Limb (tissue), 2 donors: ENCODE results near the gene ULK2.
"Not testable (repeated sequence)": the region's sequence is repeated elsewhere in the genome, so short reads cannot be mapped to it uniquely, and the experiment has no call there.

Experiments used
- DNase-seq, 2 donors: peaks; one replicate each; pipeline ENCODE4 v3.0.0-alpha.2; 2016; ENCODE audit errors: extremely low spot score in 2 of 2

Gene ULK2

DNA sequence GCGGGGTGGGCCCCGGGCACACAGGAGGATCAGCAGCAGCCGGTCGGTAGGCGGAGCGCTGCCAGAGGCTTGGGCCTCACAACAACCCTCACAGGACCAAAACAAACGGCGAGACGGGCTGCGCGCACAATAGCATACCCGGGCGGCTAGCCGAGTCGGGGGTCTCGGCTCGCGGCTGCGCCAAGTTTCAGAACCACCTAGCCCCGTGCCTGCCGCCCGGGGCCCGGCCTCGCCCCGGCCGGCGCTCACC lies 732 bp downstream of the ULK2 start:
- peak; percentile 40 to 83 for DNase-seq

DNA sequence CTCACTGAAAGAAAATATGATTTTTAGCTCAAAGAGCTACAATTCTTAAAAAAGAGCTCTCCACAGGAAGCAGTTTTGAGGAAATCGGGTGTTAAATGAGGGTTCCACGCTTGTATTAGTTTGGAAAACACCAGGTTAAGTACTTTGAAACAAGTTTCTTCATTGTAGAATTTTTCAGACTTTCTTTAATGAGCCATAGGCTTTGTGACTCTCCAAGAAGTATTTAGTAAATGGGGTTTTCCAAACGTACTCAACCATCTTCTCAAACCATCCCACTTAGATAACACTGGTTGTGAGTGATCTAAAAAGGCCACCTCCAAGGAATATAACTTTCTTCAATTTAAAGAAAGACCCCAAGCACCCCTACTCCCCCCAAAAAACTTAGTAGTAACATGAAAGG lies 2.7 kb downstream of the ULK2 start:
- DNase-seq, result no peak

DNA sequence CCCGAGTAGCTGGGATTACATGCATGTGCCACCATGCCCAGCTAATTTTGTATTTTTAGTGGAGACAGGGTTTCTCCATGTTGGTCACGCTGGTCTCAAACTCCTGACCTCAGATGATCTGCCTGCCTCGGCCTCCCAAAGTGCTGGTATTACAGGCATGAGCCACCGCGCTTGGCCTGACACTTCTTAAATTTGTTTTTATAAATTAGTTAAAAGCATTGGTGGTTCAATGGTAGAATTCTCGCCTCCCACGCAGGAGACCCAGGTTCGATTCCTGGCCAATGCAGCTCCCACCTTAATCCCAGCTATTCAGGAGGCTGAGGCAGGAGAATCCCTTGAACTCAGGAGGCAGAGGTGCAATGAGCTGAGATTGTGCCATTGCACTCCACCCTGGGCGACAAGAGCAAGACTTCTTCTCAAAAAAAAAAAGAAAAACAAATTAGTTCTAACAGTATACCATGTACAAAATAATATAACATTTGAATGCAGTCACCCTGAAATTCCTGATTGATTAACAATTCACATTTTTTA lies 7.0 kb downstream of the ULK2 start:
- DNase-seq, result not testable (repeated sequence)

DNA sequence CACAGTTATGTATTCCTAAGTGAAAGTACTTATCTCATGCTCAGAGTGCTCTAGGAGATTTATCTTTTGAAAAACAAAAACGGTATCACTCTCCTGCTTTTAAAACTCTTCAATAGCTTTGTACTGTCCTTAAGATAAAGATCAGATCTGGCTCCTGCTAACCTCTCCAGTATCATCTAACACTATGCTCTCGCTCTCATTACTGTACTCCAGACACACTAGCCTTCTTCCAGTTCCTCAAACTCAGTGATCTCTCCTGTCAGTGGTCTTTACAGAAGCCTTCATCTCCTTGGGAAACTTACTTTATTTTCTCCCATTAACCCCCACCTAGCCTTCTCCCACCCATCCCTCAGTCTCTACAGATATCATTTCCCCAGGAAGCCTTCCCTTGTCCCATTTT lies 10.1 kb downstream of the ULK2 start:
- DNase-seq, result no peak

DNA sequence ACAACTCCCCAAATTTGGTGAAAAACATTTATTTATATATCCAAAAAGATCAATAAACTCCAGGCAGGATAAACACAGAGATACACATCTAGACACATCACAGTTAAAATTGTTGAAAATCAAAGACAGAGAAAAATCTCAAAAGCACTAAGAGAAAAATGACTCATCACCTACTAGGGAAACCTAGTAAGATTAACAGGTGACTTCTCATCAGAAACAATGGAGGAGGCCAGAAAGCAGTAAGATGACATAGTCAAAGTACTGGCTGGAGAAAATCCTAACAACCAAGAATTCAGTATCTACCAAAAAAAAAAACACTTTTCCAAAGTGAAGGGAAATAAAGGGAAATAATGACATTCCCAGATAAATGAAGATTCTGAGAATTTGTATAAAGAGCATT lies 33.8 kb downstream of the ULK2 start:
- DNase-seq, result no peak

DNA sequence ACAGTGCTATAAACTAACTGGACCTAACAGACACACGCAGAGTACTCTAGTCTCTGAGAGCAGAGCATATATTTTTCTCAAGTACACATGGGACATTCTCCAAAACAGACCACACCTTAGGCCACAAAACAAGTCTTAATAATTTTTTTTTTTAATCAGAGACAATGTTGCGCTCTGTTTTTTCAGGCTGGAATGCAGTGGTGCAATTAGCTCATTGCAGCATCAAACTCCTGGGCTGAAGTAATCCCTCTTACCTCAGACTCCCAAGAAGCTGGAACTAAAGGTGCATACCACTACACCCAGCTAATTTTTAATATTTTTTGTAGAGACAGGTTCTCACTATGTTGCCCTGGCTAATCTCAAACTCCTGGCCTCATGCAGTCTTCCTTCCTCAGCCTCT lies 37.7 kb downstream of the ULK2 start:
- no peak for DNase-seq

DNA sequence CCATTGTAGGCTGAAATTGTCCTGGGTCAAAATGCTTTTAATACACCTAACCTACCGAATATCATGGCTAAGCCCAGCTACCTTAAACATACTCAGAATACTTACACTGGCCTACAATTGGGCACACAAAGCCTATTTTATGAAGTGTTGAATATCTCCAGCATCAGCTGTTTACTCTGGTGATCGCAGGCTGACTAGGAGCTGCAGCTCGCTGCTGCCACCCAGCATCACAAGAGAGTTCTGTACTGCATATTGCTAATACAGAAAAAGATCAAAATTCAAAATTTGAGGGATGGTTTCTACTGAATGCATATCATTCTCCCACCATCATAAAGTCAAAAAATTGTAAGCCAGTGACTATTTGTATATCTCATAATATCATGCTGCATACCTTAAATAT lies 55.3 kb downstream of the ULK2 start:
- no peak for DNase-seq

DNA sequence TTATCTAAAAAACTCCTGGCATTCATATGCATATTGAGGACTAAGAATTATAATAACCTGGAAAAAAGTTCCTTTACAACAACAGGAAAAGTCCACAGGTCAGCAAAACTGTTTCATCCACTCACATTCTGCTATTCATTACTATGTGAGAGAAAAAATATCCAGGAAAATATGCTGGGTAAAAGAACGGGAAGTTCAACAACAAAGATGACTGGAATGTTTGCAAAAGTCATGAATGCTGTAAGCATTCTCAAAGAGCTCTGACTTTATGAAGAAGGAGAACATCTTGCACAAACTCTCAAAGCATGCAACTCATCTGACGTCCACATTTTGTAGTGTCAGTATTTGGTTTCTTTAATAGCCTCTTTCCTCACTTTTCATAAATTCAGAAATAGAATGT lies 62.7 kb downstream of the ULK2 start:
- DNase-seq, result no peak

DNA sequence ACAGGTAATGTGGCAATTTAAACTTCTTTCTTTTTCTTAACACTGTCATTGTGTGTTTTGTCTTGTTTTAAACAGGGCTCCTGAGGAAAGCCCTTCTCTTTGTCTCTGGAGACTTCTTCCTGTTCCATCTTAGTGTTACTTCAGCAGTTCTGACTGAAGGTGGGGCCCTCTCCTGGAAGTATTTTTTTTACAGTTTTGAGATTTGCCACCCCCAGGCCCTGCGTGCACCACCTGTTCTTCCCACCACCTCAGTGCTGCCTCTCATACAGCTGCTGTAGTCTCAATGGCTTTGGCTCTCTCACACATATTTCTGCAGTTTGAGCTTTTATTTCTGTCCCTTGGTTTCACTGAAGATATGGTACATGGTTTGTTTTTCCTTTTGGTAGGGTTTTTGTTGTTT lies 67.2 kb downstream of the ULK2 start:
- DNase-seq, result no peak

DNA sequence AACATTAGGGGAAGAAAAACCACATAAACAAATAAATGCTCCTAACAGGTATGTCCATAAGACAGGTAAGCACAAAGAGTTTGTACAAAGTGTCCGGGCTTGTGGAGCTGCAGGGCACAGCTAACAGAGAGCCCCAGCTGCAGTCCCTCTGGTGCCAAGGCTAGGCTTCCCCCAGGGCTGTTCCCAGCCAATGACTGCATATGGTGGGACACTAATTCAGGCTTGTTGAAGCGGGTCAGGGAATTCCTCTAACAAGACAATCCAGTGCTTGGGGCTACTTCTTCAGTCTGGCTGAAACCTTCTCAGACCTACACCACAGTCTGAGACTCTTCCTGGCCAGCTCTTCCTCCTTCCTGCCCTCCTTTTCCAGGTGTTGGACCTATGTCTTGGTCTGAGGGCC lies 67.9 kb downstream of the ULK2 start:
- DNase-seq, result no peak

DNA sequence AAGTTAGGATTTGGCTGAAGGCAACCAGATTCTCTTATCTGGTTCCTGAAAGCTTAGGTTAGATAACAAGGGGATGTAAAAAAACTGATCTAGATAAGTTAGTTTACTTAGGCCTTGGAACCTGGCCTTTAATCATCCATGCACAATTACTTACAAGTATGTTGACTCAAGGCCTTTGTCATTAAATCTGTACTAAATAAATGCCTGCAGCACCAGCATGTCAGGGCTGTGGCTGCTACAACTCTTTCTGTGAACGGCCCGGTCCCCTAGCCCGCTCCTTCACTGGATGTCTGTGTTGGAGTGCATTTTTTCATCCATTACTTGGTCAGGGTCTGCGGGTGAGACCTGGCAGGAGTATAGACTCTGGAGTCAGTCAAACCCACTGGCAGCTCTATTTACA lies 71.3 kb downstream of the ULK2 start:
- no peak for DNase-seq

DNA sequence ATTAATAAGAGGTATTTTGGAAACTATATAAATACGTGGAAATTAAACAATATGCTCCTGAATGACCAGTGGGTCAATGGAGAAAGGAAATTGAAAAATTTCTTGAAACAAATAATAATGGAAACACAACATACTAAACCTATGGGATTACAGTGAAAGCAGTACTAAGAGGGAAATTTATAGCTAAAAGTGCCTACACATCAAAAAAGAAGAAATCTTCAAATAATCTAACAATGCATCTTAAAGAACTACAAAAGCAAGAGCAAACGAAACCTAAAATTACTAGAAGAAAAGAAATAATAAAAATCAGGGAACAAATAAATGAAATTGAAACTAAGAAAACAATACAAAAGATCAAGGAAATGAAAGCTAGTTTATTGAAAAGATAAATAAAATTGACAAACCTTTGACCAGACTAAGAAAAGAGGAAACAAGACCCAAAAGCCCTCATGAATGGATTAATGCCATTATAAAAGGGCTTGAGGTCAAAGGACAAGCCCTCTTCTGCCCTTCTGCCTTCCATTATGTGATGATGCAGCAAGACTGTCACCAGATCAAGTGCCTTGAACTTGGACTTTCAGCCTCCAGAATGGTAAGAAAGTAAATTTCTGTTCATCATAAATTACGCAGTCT lies 75.7 kb downstream of the ULK2 start:
- no peak for DNase-seq

DNA sequence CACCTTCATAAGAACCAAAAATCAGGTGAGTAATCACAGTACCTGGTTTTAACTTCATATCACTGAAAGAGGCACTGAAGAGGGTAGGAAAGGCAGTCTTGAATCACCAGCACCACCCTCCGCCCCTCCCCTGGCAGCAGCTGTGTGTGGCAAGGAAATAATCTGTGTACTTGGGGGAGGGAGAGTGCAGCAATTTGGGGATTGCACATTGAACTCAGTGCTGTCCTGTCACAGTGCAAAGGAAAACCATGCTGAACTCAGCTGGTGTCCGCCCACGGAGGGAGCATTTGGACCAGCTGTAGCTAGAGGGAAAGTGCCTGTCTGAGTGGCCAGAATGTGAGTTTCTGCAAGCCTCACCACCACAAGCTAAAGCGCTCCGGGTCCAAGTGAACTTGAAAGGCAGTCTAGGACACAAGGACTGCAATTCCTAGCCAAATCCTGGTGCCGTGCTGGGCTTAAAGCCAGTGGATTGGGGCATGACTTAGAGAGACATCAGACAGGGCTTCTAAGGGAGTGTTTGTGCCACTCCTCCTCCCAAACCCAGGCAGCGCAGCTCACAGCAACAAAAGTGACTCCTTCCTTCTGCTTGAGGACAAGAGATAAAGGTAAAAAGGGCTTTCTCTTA lies 79.9 kb downstream of the ULK2 start:
- no peak for DNase-seq

DNA sequence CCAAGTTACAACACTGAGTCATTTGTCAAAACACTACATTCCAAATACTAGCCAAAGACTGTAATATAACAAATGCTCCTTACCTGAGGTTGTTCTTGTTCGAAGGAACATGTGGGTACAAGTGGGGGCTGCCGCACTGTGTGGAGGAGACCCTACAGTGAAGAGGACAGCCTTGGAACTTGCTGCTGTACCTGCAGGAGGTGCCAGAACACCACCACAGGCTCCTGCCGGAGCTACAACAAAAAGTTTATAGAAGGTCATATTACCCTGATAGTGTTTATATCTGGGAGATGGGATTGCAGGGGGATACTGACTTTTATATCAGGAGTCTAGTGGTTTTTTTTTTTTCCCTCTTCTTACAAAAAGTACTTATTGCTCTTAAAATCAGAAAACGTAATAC lies 81.9 kb downstream of the ULK2 start:
- DNase-seq, result no peak

DNA sequence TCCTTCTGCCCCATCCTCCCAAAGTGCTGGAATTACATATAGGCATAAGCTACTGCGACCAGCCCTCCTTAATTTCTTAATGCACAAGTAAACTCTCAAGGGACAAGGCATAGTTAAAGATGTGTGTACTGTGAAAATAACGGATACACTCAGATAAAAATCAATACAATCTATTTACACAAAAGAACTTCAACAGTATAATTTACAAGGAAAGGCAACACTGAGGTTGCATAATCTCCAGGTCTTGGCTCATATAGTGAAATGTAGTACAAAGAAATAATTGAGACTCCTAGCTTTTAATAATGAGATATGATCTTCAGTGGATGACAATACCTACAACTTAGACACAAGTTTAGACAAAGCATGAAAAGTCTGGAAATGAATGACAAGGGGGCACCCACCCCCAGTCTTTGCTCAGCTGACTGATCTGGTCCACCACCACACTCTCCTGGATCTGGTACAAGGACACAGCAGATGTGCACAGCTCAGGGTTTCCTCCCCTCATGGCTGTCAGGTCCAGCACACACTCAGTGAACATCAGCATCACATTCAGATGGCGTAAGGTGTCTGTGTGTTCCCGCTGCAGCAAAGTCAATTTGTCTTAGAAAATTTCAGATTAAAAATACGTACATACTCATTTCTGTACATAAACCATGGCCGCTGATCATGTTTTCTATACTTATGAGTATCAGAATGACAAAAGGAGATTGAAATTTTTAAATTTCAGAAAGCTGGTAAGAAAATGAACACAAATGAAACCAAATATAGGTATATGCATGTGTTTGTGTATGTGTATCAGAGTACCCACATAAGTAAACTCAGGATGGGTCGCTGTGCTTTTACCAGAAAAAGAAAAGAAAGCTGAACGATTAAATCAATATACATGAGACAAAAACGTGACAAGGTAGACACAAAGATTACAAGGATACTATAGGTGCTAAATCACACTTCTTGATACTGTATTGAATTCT lies 86.0 kb downstream of the ULK2 start:
- DNase-seq, result no peak

DNA sequence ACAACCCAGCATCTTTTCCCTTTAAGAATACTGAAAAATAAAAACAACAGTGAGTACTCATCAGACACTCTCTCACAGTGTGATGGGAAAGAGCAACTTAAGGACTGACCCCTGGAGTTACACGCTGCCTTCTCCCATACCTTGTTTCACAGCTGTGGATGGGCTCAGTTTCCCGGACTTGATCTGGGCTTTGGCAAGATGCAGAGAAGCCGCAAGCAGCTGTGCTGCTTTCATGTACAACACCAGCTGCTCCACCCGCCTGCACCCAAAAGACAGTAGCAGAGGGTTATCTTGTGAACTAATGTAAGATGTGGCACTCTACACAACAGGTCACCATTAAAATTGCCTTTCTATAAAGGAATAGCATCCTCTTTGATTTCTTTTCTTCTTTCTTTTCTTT lies 86.9 kb downstream of the ULK2 start:
- no peak for DNase-seq

DNA sequence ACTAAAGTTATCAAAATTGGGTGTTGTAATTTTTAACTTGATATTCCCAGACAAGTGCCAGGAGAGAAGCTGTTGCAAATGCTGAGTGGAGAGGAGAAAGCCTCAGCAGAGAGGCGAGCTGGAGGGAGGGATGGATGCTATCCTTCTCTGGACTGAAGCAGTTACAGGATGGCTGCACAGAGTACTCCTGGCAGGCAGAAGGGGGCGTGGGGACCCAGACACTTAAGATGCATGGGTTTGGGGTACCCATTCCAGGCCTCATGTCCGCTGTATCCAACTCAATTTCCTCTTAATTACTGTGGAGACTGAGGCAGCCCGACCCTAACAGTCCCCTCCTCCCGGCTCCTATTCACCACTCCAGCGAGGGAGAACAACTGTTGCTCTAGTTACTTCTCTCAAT lies 94.2 kb downstream of the ULK2 start:
- DNase-seq, result no peak

DNA sequence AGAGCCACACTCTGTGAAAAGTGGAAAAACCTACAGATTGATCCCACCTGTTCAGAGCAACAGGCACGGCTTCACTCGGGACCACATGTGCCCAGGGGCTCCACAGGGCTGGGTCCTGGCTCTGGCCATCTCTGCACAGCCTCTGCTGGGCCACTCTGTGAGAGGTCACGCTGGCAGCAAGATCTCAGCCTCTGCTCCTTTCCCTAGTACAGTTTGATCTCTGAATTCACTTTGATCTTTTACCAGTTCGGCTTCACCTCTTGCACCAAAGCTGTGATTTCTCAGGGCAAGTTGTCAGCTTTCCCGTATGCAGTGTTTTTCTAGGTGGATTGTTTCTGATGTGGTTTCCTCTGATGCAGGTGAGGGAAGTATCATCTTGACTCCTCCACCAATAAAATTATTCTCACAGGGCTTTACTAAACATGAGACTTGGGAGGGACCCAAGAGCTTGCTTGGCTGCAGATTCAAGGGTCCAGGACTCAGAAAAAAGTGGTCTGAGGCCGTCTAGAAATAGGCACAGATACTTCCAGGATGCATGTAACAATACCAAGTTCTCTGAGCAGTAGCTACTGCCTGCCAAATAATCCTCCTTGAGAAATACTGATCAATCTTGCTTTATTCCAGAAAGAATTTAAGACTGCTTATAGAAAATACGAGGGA lies 95.6 kb downstream of the ULK2 start:
- DNase-seq, result no peak

DNA sequence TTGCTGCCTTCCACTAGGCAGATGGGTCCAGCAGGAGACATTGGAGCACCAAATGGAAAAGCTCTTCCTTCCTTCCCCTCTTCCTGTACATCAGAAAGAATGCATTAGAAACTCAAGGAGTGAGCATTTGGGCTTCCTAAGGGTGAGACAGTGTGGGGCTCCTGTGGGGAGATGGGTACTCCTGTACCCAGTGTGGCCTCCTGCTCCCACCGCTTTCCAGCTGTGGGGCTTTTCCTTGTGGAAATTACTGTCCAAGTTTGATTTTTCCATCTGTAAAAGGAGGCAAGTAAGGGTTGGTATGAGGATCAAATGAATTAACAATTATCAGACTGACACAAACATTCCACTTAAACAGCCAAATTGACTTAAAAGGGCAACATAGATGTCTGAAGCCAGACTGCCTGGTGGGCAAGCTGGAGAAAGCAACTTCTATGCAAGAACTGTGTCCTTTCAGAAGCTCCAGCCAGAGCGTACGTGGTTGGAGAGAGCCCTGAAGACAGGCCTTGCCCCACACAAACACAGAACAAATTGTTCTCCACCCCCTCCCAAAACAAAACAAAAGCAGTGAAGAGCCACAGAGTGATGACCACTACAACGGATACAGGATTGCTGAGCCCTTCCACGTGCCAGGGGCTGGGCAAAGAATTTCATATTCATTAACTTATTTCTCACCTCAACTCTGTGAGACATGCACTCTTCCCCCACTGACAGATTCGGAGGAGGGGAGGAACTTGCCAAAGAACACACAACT lies 96.6 kb downstream of the ULK2 start:
- no peak for DNase-seq

DNA sequence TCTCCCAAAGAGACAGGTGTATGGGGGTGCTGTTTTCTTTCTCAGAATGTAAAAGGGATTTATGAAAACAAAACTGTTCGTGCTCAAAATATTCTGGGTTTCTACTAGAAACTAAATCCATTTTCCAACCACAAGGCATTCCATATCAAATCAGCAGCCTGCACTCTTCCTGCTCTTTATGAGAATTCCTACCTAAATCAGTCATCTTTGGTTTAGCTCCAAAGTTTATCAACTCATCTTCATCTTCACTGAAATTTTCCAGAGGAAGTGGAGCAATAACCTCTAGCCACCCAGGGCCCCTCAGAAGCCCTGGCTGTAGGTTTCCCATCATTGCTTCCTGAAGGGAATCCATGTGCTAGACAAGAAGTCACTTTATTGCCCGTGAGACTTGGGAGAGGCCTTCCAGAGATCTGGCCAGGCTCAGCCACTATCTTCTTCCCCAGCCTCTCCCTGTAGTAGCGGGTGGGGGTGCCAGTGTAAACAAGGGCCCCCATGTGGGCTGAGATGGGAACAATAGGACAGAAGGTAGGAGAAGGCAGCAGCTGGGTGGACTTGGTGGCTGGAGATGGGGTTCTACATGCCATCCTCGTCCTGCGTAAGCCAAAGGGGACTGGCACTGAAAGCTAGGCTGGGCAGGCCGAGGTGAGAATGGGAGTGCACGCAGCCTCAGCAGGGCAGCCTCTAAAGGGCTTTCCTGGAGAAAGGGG lies 97.6 kb downstream of the ULK2 start:
- DNase-seq, result no peak
